Panc1 (cell line): ENCODE results near the gene GRM4. TPM values are rescaled to one million over a fixed set of nuclear protein-coding genes. Genes with fewer than 3 reads are reported as not detected.

Experiments
- ATAC-seq: fragments of 200-7000 bp; cut with Tn5 transposase; 2 replicates; pipeline ENCODE4 v1.9.1; 2020; ENCODE audit warnings: mild to moderate bottlenecking, moderate library complexity
- BruUV-seq: library from RNA; stranded (reverse); fragments of 400-500 nt; replicated peaks from 2 replicates; lab custom pipeline; 2021; lab: Mats Ljungman, UMichigan
- CTCF ChIA-PET: fragments of 300-600 bp; sonication (Branson Sonifier 250); formaldehyde crosslinking; loops from one replicate; lab custom pipeline; 2022; ENCODE audit warnings: antibody characterized with exemption; lab: Charles Lee
- POLR2A ChIA-PET: fragments of 300-600 bp; sonication (Branson Sonifier 250); formaldehyde crosslinking; loops from one replicate; lab custom pipeline; 2022; ENCODE audit warnings: antibody characterized with exemption; lab: Charles Lee
- DNase-seq: peaks from one replicate; pipeline ENCODE4 v3.0.0-alpha.2; 2010; ENCODE audit warnings: low read depth, low spot score
- H3K27ac ChIP-seq: 2 replicates; pipeline ENCODE4 v1.5.1; 2011; ENCODE audit warnings: mild to moderate bottlenecking, low read length, inconsistent platforms
- H3K27me3 ChIP-seq: fragments of 200-500 bp; sonication (Bioruptor generic); 2 replicates; pipeline ENCODE4 v1.6.0; 2014; ENCODE audit warnings: low read length, inconsistent platforms; ENCODE audit not compliant: control insufficient read depth, insufficient read depth
- H3K36me3 ChIP-seq: fragments of 200-500 bp; sonication (Bioruptor generic); 2 replicates; pipeline ENCODE4 v1.5.1; 2014; ENCODE audit warnings: inconsistent platforms, mild to moderate bottlenecking, low read length, moderate library complexity; ENCODE audit not compliant: control insufficient read depth, insufficient read depth
- H3K4me1 ChIP-seq: 2 replicates; pipeline ENCODE4 v1.5.1; 2011; ENCODE audit warnings: inconsistent platforms, mild to moderate bottlenecking, low read length, moderate library complexity; ENCODE audit not compliant: control insufficient read depth, insufficient read depth
- H3K4me3 ChIP-seq, 2 experiments: 2 replicates each; pipeline ENCODE4 v1.5.1; 2011 to 2012; ENCODE audit warnings: low read depth in 2 of 2, low read length in 2 of 2, mild to moderate bottlenecking in 2 of 2, inconsistent platforms in 1 of 2, moderate library complexity in 1 of 2
- H3K9me3 ChIP-seq: fragments of 200-500 bp; sonication (Bioruptor generic); 2 replicates; pipeline ENCODE4 v1.5.1; 2014; ENCODE audit warnings: low read depth, mild to moderate bottlenecking, inconsistent platforms, low read length, moderate library complexity; ENCODE audit not compliant: control insufficient read depth, insufficient read depth
- POLR2AphosphoS5 ChIP-seq: IDR thresholded peaks from 2 replicates; pipeline ENCODE4 v1.6.1; 2012; ENCODE audit warnings: mild to moderate bottlenecking, low read depth, low read length, moderate library complexity
- SIN3A ChIP-seq: IDR thresholded peaks from 2 replicates; pipeline ENCODE4 v1.6.1; 2012; ENCODE audit warnings: low read depth, mild to moderate bottlenecking, low read length, moderate library complexity, borderline replicate concordance; ENCODE audit not compliant: insufficient read depth
- TCF7L2 ChIP-seq: IDR thresholded peaks from 2 replicates; pipeline ENCODE4 v1.6.1; 2011; ENCODE audit warnings: mild to moderate bottlenecking, low read depth, low read length, inconsistent platforms
- in situ Hi-C: cut with HindIII; loops from 2 replicates; pipeline ENCODE4 v1.10.0; 2016; ENCODE audit warnings: low sequenced_read_pairs, low pct_unique_long_range_greater_than_20kb
- intact Hi-C: fragments of 100-400 bp; cut with micrococcal nuclease; formaldehyde crosslinking; loops from one replicate; pipeline ENCODE4 v1.10.0; 2022; ENCODE audit not compliant: unreplicated experiment
- total RNA-seq: library from RNA; stranded (reverse); gene quantifications from one replicate; pipeline ENCODE4 v1.2.1, GENCODE V29; 2021; ENCODE audit not compliant: unreplicated experiment
- TF ChIP-seq, protein P1 (sequence below): fragments of 450-650 bp; IDR thresholded peaks from 2 replicates; pipeline ENCODE4 v1.5.1; 2017; ENCODE audit warnings: mild to moderate bottlenecking
- TF ChIP-seq, protein P2 (sequence below), 2 experiments: IDR thresholded peaks; 2 replicates each; pipeline ENCODE4 v1.6.1; 2011 to 2012; ENCODE audit warnings: low read depth in 2 of 2, control low read depth in 1 of 2, low read length in 1 of 2, mild to moderate bottlenecking in 1 of 2, moderate library complexity in 1 of 2; ENCODE audit not compliant: insufficient read depth in 1 of 2

GRM4 gene
- total RNA-seq, 1 experiment from 2014 or later, result 1.3 TPM

DNA sequence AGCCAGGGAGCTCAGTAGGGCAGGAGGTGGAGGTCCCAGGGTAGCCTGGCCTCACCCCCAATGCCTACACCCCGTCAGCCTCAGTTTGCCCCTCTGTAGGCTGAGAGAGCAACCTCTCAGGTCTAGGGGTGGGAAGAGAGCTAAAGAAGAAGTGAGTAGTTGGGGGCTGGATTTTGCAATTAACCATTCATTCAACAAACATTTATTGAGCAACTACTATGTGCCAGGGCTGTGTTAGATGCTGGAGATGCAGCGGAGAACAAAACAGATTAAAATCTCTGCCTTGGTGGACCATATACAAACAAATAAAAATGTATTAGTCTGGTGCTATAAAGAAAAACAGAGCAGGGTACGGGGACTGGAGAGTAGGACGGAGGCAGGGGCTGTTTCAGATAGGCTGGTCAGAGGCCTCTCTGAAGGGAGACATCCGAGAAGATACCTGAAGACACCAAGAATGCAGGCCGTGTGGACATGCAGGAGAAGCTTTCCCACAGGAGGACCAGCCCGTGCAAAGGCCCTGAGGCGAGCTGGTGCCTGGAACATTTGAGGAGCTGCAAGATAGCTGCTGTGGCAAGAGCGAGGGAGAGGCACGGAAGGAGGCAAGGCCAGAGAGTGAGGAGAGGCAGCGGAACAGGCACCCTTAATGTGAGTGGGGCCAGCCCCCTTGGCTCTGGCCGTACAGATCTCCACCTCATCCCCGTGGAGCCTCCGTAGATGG is 60.3 kb downstream of the GRM4 start:
- TF ChIP-seq TCF7L2, result no peak
- TF ChIP-seq POLR2AphosphoS5, result no peak
- TF ChIP-seq, protein P1, sequence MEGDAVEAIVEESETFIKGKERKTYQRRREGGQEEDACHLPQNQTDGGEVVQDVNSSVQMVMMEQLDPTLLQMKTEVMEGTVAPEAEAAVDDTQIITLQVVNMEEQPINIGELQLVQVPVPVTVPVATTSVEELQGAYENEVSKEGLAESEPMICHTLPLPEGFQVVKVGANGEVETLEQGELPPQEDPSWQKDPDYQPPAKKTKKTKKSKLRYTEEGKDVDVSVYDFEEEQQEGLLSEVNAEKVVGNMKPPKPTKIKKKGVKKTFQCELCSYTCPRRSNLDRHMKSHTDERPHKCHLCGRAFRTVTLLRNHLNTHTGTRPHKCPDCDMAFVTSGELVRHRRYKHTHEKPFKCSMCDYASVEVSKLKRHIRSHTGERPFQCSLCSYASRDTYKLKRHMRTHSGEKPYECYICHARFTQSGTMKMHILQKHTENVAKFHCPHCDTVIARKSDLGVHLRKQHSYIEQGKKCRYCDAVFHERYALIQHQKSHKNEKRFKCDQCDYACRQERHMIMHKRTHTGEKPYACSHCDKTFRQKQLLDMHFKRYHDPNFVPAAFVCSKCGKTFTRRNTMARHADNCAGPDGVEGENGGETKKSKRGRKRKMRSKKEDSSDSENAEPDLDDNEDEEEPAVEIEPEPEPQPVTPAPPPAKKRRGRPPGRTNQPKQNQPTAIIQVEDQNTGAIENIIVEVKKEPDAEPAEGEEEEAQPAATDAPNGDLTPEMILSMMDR, result no peak
- TF ChIP-seq, protein P2, sequence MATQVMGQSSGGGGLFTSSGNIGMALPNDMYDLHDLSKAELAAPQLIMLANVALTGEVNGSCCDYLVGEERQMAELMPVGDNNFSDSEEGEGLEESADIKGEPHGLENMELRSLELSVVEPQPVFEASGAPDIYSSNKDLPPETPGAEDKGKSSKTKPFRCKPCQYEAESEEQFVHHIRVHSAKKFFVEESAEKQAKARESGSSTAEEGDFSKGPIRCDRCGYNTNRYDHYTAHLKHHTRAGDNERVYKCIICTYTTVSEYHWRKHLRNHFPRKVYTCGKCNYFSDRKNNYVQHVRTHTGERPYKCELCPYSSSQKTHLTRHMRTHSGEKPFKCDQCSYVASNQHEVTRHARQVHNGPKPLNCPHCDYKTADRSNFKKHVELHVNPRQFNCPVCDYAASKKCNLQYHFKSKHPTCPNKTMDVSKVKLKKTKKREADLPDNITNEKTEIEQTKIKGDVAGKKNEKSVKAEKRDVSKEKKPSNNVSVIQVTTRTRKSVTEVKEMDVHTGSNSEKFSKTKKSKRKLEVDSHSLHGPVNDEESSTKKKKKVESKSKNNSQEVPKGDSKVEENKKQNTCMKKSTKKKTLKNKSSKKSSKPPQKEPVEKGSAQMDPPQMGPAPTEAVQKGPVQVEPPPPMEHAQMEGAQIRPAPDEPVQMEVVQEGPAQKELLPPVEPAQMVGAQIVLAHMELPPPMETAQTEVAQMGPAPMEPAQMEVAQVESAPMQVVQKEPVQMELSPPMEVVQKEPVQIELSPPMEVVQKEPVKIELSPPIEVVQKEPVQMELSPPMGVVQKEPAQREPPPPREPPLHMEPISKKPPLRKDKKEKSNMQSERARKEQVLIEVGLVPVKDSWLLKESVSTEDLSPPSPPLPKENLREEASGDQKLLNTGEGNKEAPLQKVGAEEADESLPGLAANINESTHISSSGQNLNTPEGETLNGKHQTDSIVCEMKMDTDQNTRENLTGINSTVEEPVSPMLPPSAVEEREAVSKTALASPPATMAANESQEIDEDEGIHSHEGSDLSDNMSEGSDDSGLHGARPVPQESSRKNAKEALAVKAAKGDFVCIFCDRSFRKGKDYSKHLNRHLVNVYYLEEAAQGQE (IDR thresholded peaks at IDR 0.05; ENCODE audit: insufficient read depth in 1 of 2, low read depth in 2 of 2, low read length in 1 of 2), result no peak
- no peak for TF ChIP-seq SIN3A
- no TSS peak for BruUV-seq
- ATAC-seq, result no peak

DNA sequence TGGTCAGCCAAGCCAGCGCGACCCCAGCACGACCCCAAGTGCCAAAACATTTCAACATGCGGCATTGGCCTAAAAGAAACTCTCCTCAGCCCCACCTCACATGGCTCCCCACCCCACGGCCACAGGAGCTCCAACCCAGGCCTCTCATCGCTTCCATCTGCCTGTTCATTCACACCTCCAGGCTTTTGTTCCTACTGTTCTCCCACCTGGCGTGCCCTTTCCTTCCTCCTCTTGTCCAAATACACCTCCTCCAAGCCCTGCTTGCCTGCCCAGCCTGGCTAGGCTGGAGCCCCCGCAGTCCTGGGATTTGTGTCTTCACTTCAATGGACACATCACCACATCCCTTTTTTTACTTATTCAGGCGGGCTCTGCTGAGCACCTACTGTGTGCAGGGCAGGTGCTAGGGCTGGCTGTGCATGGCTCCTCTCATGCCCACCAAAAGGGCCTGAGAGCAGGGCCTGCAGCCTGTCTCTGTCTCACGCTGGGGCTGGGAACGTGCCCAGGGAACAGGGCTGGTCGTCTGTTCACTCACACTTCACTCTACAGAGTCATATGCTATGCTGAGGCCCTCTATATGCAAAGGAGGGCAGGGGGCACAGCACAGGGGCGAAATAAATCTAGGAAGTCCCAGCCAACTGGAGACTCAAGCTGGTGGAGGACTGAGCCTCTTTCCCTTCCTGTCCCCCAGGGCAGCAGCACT is 61.1 kb downstream of the GRM4 start:
- Histone ChIP-seq H3K27me3 (no peaks in the 10 kb centered on the region), H3K9me3 (no peaks in the 10 kb centered on the region), H3K36me3 (no peaks in the 10 kb centered on the region), H3K4me1 (no peaks in the 10 kb centered on the region), H3K4me3 (no peak overlapping the region), H3K27ac (no peak overlapping the region)
- DNase-seq, result no peak
- in situ Hi-C loops (no loop called here), intact Hi-C loops (no loop called here)
- no peak for TF ChIP-seq SIN3A
- TF ChIP-seq, protein P2 (IDR thresholded peaks at IDR 0.05; ENCODE audit: insufficient read depth in 1 of 2, low read depth in 2 of 2, low read length in 1 of 2), result no peak
- TF ChIP-seq TCF7L2, result no peak
- TF ChIP-seq, protein P1, result no peak
- no peak for TF ChIP-seq POLR2AphosphoS5
- POLR2A ChIA-PET, result no interaction called here
- no TSS peak for BruUV-seq
- CTCF ChIA-PET, result no interaction called here
- ATAC-seq, result no peak

More for the DNA sequence above, 60.3 kb downstream of the GRM4 start:
- no peaks in the 10 kb centered on the region for H3K36me3 ChIP-seq
- DNase-seq, result no peak
- CTCF ChIA-PET, result no interaction called here
- H3K27ac ChIP-seq, result no peak overlapping the region
- intact Hi-C loops, result no loop called here
- H3K9me3 ChIP-seq, result no peaks in the 10 kb centered on the region
- in situ Hi-C loops, result no loop called here
- H3K27me3 ChIP-seq, result no peaks in the 10 kb centered on the region
- POLR2A ChIA-PET, result no interaction called here
- no peaks in the 10 kb centered on the region for H3K4me1 ChIP-seq
- no peak overlapping the region for H3K4me3 ChIP-seq
